ENCODE data around the gene GNPTAB. TPM values are rescaled to one million over a fixed set of nuclear protein-coding genes. Genes with fewer than 3 reads are reported as not detected.

GNPTAB gene
- total RNA-seq, 2 experiments from 2014 or later: 20.4 to 24.0 TPM

DNA sequence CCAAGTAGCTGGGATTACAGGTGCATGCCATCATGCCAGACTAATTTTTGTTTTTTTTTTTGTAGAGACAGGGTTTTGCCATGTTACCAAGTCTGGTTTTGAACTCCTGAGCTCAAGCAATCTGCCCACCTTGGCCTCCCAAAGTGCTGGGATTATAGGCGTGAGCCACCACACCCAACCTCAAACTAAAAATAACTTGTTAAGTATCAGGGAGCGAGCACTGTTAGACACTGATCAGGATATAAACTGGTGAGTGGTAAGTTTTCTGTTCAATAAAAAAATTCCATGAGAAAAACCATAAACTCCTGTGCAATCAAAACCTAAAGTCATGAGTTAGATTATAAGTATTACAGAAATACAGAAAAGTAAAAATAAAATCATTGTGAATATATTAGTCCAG lies 46.9 kb downstream of the GNPTAB start:
- ChIA-PET CTCF (interaction anchor here (1.0 to 2.4 kb wide), 3 partner anchors 40 to 57 kb away, joined by 3 to 9 read pairs (median 4); partner anchors contain the start of gene GNPTAB), POLR2A (no interaction called here)
- Mint-ChIP-seq H3K4me1 (peaks cover 24% of the 10 kb centered on the region), H3K27me3 (no peaks in the 10 kb centered on the region), H3K36me3 (ENCODE audit: low read depth) (peaks cover 17% of the 10 kb centered on the region), H3K27ac (no peak overlapping the region), H3K9me3 (ENCODE audit: low read depth) (no peaks in the 10 kb centered on the region), H3K4me3 (no peak overlapping the region)
- intact Hi-C loops (cut with DNase I, micrococcal nuclease): no loop called here
- DNase-seq: no peak
- no peak for ATAC-seq

DNA sequence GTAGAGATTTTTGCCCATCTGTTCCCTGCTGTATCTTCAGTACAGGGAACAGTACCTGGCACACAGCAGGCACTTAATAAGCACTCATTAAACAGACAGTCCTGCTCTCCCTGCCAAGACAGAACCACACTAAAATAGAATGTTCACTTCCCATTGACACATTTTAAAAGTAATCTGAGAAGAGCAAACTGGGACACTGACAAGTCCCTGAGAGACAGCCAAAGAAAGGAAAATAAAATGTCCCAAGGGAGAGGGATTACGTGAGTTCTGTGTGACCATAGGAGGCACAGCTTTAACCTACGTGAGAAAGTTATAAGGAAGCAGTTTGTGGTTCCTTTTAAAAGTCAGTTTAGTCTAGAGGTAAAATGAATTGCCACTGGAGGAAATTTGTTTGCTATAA lies 47.6 kb downstream of the GNPTAB start:
- Mint-ChIP-seq H3K27me3 (no peaks in the 10 kb centered on the region), H3K9me3 (ENCODE audit: low read depth) (no peaks in the 10 kb centered on the region), H3K27ac (peak overlapping the region; percentile 86), H3K4me1 (peaks cover 24% of the 10 kb centered on the region), H3K36me3 (ENCODE audit: low read depth) (peaks cover 17% of the 10 kb centered on the region), H3K4me3 (no peak overlapping the region)
- intact Hi-C loops (cut with DNase I, micrococcal nuclease): no loop called here
- DNase-seq (no peak), ATAC-seq (no peak)
- ChIA-PET POLR2A (interaction anchor here (0.6 kb wide), 1 partner anchor 85 kb away, joined by 3 read pairs; no protein-coding TSS in a partner anchor), CTCF (interaction anchor here (1.1 to 2.4 kb wide), 2 partner anchors 41 to 47 kb away, joined by 4 to 9 read pairs; partner anchors contain the start of gene GNPTAB)

DNA sequence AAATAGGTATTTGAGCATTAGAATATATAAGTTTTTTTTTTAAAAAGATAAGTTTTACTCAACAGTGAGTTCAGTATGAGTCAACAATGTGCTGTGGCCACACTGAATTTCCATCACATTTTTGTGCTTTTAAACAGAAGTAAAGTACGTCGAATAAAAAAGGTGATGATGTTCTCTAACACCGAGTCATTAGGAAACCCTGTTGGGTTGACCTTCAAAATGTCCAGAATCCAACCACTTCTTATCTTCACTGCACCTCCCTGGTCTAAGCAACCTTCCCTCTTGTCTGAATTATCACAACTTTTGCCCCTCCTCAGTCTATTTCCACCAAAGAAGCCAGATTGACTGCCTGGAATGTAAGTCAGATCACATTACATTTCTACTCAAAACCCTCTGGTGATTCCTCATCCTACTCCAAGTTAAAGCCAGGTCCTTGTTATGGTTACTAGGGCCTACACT lies 48.5 kb downstream of the GNPTAB start:
- ATAC-seq (peak; percentile 71), DNase-seq (peak; percentile 28)
- POLR2A ChIA-PET: no interaction called here
- Mint-ChIP-seq H3K4me1 (peaks cover 24% of the 10 kb centered on the region), H3K27me3 (no peaks in the 10 kb centered on the region), H3K9me3 (ENCODE audit: low read depth) (no peaks in the 10 kb centered on the region), H3K36me3 (ENCODE audit: low read depth) (peaks cover 15% of the 10 kb centered on the region), H3K4me3 (no peak overlapping the region), H3K27ac (peak overlapping the region; percentile 86)
- intact Hi-C loops (cut with DNase I, micrococcal nuclease): loop anchor here in 1 of 2 experiments (1.0 kb wide), 1 partner anchor 11 kb away; no protein-coding TSS in a partner anchor
- CTCF ChIA-PET: interaction anchor here (1.0 to 3.3 kb wide), 4 partner anchors 45 to 58 kb away, joined by 3 to 32 read pairs (median 8); partner anchors contain the start of gene GNPTAB

DNA sequence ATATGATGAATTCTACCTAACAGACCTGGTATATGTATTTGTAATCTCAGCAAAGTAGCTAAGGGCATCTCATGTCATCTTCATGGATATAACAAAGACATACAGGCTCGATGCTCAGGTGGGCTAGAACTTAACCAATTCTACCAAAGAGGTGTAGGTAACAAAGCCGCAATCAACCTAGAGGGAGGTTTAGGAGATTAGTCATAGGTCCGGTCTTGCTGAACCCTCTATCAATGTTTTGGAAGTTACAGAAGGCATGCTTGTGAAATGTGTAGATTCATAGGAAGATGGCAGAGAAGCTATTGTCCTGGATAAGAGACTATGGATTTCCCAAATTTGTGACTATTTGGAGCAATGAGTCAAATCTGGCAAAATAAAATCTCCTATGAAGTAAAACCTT lies 48.9 kb downstream of the GNPTAB start:
- Mint-ChIP-seq H3K4me3 (no peak overlapping the region), H3K4me1 (peaks cover 24% of the 10 kb centered on the region), H3K27me3 (no peaks in the 10 kb centered on the region), H3K27ac (peak overlapping the region; percentile 49), H3K36me3 (ENCODE audit: low read depth) (peaks cover 12% of the 10 kb centered on the region), H3K9me3 (ENCODE audit: low read depth) (no peaks in the 10 kb centered on the region)
- DNase-seq (no peak), ATAC-seq (peak; percentile 47)
- intact Hi-C loops (cut with DNase I, micrococcal nuclease): loop anchor here in 1 of 2 experiments (1.0 kb wide), 1 partner anchor 11 kb away; no protein-coding TSS in a partner anchor
- POLR2A ChIA-PET: no interaction called here
- CTCF ChIA-PET: interaction anchor here (1.0 to 3.3 kb wide), 5 partner anchors 9 to 58 kb away, joined by 3 to 32 read pairs (median 9); partner anchors contain the start of gene GNPTAB

DNA sequence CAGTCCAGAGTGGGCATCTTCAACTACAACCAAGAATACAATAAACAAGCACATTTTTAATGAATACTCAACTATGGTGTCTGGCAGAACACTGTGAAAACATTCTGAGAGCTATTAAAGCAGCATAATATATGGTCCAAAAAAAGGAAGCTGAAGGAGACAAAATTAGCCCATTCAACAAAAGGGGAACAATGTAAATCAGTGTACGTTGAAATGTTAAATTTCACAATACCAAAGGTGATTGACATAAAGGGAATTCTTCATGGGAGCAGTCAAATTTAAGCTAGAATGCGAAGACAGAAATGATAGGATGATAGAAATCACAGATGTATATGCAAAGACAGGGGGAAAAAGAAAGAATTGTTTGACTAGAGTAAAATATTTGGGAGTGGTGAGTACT lies 50.2 kb downstream of the GNPTAB start:
- H3K9me3 Mint-ChIP-seq (ENCODE audit: low read depth): no peaks in the 10 kb centered on the region
- POLR2A ChIA-PET: no interaction called here
- CTCF ChIA-PET: interaction anchor here (0.7 to 3.3 kb wide), 9 partner anchors 8 to 366 kb away, joined by 3 to 32 read pairs (median 9); partner anchors contain the start of gene GNPTAB
- peaks cover 24% of the 10 kb centered on the region for H3K4me1 Mint-ChIP-seq
- H3K4me3 Mint-ChIP-seq: no peak overlapping the region
- DNase-seq (no peak), ATAC-seq (no peak)
- H3K27ac Mint-ChIP-seq: no peak overlapping the region
- H3K36me3 Mint-ChIP-seq (ENCODE audit: low read depth): peaks cover 11% of the 10 kb centered on the region
- H3K27me3 Mint-ChIP-seq: no peaks in the 10 kb centered on the region
- intact Hi-C loops (cut with DNase I, micrococcal nuclease): no loop called here

DNA sequence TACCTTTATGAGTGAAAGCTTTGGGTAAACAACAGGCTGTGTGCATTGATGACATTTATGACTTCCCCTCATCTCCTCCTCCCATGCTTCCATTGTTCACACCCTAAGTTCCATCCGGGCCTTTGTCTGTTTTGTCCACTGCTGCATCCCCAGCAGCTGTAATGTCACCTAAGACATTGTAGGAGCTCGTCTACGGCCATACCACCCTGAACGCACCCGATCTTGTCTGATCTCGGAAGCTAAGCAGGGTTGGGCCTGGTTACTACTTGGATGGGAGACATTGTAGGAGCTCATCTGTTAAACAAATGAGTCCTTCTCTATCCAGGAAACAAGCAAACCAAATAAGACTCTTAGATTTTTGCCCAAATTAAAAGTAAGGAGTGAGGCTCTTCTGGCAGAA lies 51.1 kb downstream of the GNPTAB start:
- DNase-seq (no peak), ATAC-seq (no peak)
- ChIA-PET CTCF (interaction anchor here (0.7 to 3.3 kb wide), 11 partner anchors 7 to 365 kb away, joined by 3 to 32 read pairs (median 7); partner anchors contain the start of gene GNPTAB), POLR2A (interaction anchor here (0.5 kb wide), 2 partner anchors 50 to 102 kb away, joined by 3 to 5 read pairs; no protein-coding TSS in a partner anchor)
- Mint-ChIP-seq H3K27ac (no peak overlapping the region), H3K4me3 (no peak overlapping the region), H3K4me1 (peaks cover 24% of the 10 kb centered on the region), H3K9me3 (ENCODE audit: low read depth) (no peaks in the 10 kb centered on the region), H3K36me3 (ENCODE audit: low read depth) (peaks cover 11% of the 10 kb centered on the region), H3K27me3 (no peaks in the 10 kb centered on the region)
- intact Hi-C loops (cut with DNase I, micrococcal nuclease): no loop called here

DNA sequence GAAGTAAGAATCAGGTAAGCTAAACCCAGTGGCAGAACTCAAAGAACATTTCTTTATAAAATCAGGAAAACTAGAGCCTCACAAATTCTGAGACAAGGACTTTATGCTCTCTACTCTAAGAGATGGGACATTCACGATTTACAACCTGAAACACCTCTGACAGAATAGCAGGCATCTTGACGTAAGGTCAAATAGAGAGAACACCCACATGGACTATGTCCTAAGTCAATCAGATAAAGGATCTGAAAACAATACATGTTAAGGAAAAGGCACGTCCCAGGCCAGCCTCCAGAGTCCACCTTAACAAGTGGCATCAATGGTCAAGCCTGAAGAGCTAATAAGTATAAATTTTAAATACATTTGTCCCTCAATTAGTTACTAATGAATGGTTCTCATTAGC lies 51.6 kb downstream of the GNPTAB start:
- Mint-ChIP-seq H3K36me3 (ENCODE audit: low read depth) (peaks cover 11% of the 10 kb centered on the region), H3K4me1 (peaks cover 24% of the 10 kb centered on the region), H3K9me3 (ENCODE audit: low read depth) (no peaks in the 10 kb centered on the region), H3K4me3 (no peak overlapping the region), H3K27ac (no peak overlapping the region), H3K27me3 (no peaks in the 10 kb centered on the region)
- no peak for DNase-seq
- ChIA-PET CTCF (interaction anchor here (0.7 to 3.3 kb wide), 9 partner anchors 9 to 364 kb away, joined by 3 to 32 read pairs (median 7); partner anchors contain the start of gene GNPTAB), POLR2A (interaction anchor here (0.5 kb wide), 2 partner anchors 51 to 103 kb away, joined by 3 to 5 read pairs; no protein-coding TSS in a partner anchor)
- intact Hi-C loops (cut with DNase I, micrococcal nuclease): no loop called here
- ATAC-seq: no peak

DNA sequence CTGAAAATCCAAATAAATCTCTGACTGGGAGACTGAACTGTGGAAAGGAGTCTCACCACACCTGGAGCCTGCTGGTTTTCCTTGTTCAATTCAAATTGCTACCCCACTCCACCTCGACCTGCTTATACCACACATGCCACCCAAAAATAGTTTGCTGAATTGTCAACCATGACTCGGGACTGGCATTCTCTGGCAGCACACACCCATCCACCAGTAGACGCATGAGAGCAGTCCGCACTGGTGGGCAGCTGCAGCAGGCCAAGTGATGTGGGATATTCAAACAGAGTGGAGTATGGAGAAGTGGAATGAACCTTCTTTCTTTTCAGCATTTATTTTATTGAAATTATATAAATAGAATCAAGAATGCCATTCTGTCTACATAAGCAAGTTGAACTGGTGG lies 52.8 kb downstream of the GNPTAB start:
- ChIA-PET CTCF (interaction anchor here (0.8 to 3.9 kb wide), 3 partner anchors 46 to 62 kb away, joined by 3 to 23 read pairs (median 17); partner anchors contain the start of gene GNPTAB), POLR2A (no interaction called here)
- intact Hi-C loops (cut with DNase I, micrococcal nuclease): no loop called here
- DNase-seq: no peak
- Mint-ChIP-seq H3K36me3 (ENCODE audit: low read depth) (peaks cover 14% of the 10 kb centered on the region), H3K4me1 (peaks cover 23% of the 10 kb centered on the region), H3K9me3 (ENCODE audit: low read depth) (no peaks in the 10 kb centered on the region), H3K4me3 (no peak overlapping the region), H3K27ac (no peak overlapping the region), H3K27me3 (no peaks in the 10 kb centered on the region)
- ATAC-seq: no peak

DNA sequence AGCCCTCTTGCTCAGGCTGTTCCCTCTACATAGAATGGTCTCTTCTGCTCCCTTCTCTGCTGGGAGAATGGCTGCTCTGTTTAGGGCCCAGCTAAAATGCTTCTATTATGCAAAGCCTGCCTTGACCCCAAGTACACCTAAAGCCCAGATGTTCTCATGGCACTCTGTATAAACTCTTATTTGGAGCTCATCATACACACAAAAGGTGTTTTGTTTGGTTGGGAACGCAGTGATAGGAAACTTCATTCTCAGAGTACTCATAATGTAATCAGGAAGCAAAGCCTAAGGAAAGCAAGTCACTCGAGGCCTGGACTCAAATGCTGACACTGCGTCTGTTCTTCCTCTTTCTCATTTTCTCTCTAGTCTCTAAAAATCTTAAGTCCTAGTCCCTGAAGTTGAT lies 53.3 kb downstream of the GNPTAB start:
- Mint-ChIP-seq H3K36me3 (ENCODE audit: low read depth) (peaks cover 14% of the 10 kb centered on the region), H3K9me3 (ENCODE audit: low read depth) (no peaks in the 10 kb centered on the region), H3K27ac (no peak overlapping the region), H3K4me3 (no peak overlapping the region), H3K4me1 (peaks cover 19% of the 10 kb centered on the region), H3K27me3 (no peaks in the 10 kb centered on the region)
- DNase-seq: no peak
- ChIA-PET POLR2A (no interaction called here), CTCF (interaction anchor here (0.6 to 3.9 kb wide), 7 partner anchors 28 to 63 kb away, joined by 3 to 23 read pairs (median 3); partner anchors contain the start of gene GNPTAB)
- no peak for ATAC-seq
- intact Hi-C loops (cut with DNase I, micrococcal nuclease): no loop called here

DNA sequence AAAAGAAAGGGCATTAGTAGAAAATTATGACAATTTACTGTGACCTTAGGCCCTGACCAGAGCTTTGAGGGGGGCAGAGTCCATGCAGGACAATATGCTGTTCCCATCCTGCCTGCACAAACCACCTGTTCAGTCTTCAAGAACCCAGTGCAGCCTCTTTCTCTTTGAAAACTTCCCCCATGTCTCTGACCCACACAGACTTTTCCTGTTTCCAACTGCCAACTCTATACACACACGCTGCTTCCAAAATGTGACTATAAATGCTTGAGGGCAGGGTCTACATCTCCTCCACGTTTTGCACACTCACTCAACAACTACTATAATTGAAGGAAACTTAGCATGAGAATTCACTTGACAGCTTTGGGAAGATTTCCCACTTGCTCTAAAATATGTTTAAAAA lies 54.9 kb downstream of the GNPTAB start:
- no peak overlapping the region for H3K4me3 Mint-ChIP-seq
- no peaks in the 10 kb centered on the region for H3K9me3 Mint-ChIP-seq (ENCODE audit: low read depth)
- DNase-seq (no peak), ATAC-seq (no peak)
- no peaks in the 10 kb centered on the region for H3K27me3 Mint-ChIP-seq
- peak overlapping the region; percentile 32 for H3K27ac Mint-ChIP-seq
- intact Hi-C loops (cut with DNase I, micrococcal nuclease): no loop called here
- H3K4me1 Mint-ChIP-seq: peaks cover 11% of the 10 kb centered on the region
- ChIA-PET CTCF (interaction anchor here (0.6 to 3.9 kb wide), 7 partner anchors 16 to 64 kb away, joined by 3 to 23 read pairs (median 3); partner anchors contain the start of gene GNPTAB), POLR2A (interaction anchor here (0.6 kb wide), 1 partner anchor 29 kb away, joined by 7 read pairs; no protein-coding TSS in a partner anchor)
- peaks cover 14% of the 10 kb centered on the region for H3K36me3 Mint-ChIP-seq (ENCODE audit: low read depth)

DNA sequence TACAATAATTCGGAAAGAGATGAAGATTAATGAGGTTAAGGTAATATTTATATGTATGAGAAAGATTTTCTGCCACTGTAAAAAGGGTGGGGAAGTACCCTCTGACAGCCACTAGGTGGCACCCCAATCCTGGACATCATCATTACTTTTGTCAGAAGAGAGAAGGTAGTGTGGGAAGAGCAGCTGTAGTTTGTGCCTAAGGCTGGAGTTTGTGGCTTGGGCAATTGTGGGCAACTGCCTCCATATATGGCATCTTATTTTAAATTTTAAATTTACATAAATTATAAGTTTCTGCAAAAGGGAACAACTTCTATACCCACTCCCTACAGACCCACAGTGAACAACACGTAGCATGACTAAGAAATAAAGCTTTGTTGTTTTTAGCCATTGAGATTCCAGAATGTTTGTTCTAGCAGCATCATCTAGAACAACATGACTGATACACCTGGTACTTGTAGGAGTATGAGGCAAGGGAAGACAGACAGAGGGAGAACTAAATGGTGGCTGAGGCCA lies 57.1 kb downstream of the GNPTAB start:
- no peaks in the 10 kb centered on the region for H3K27me3 Mint-ChIP-seq
- H3K36me3 Mint-ChIP-seq (ENCODE audit: low read depth): peaks cover 11% of the 10 kb centered on the region
- DNase-seq (peak; percentile 78), ATAC-seq (peak; percentile 87)
- H3K4me3 Mint-ChIP-seq: no peak overlapping the region
- CTCF ChIA-PET: interaction anchor here (0.6 to 8.1 kb wide), 22 partner anchors 9 to 966 kb away, joined by 3 to 280 read pairs (median 4); partner anchors contain the start of genes DRAM1 and GNPTAB
- intact Hi-C loops (cut with DNase I, micrococcal nuclease): loop anchor here (1.0 to 5.0 kb wide), 4 partner anchors 58 to 366 kb away; partner anchors contain the start of gene ARL1 (in 1 of the 2)
- H3K4me1 Mint-ChIP-seq: peaks cover 9% of the 10 kb centered on the region
- no peaks in the 10 kb centered on the region for H3K9me3 Mint-ChIP-seq (ENCODE audit: low read depth)
- peak overlapping the region; percentile 65 for H3K27ac Mint-ChIP-seq
- POLR2A ChIA-PET: interaction anchor here (0.7 kb wide), 1 partner anchor 258 kb away, joined by 3 read pairs; no protein-coding TSS in a partner anchor

All from activated CD4-positive, alpha-beta T cell treated with anti-CD3 and anti-CD28 coated beads for 36 hours (primary cell).